ENCODE measurements around the gene ARMH4.

The ARMH4 gene

GRCh38 chr14:58152014-58152857 lies at the start of gene ARMH4:
ARMH4 (minus strand) TSS chr14:58152213; CDS start chr14:58139358, 12,855 bp downstream.
- DNase-seq, result peak; percentile 72

DNA sequence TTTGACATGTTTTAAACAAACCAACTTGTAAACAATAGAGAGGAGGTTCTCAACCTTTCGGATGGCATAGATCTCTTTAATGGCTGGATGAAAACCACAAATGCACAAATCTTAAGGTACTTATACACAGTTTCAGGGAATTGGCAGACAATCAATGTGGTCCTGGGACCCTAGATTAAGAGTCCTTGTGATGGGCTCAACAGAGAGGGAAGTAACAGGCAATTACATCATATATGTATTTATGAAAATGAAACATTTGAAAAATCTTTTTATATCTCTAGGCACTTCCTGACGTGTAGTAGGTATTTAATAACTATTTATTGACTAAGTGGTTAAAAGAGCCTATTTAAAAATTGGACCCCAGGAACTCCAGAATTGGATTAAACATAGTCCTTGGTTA lies 48.8 kb upstream of the ARMH4 start:
- DNase-seq, result no peak

- no peak for DNase-seq
Observed at GRCh38 chr14:58200480-58200841, 48.4 kb upstream of the ARMH4 start.

- peak; percentile 90 for DNase-seq
Observed at GRCh38 chr14:58199726-58200479, 47.9 kb upstream of the ARMH4 start, which contains the start of gene ACTR10. ACTR10 (plus strand) TSS chr14:58200149; CDS start chr14:58200218, 69 bp downstream.

GRCh38 chr14:58198086-58198485 lies 46.1 kb upstream of the ARMH4 start:
- DNase-seq, result peak; percentile 2

GRCh38 chr14:58196198-58196597 lies 44.2 kb upstream of the ARMH4 start:
- no peak for DNase-seq

DNA sequence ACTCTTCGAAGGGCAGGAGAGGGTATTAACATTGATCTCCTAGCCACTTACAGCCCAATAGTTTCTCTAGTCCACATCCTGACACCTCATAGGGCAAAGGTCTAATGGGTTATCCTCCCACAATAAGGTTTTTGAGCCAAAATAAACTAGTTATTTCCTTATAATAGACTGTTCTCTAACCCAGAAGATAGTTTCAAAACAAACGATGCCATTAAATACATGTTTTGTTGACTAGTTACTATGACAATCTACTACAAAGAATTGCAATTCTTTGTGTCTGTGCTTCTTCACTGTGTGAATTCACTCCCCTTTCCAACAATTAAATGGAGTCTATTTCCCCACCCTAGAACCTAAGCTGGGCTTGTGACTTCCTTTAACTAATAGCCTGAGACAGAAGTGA lies 41.5 kb upstream of the ARMH4 start:
- no peak for DNase-seq

GRCh38 chr14:58191763-58192601 lies 40.0 kb upstream of the ARMH4 start:
- DNase-seq, result no peak

DNA sequence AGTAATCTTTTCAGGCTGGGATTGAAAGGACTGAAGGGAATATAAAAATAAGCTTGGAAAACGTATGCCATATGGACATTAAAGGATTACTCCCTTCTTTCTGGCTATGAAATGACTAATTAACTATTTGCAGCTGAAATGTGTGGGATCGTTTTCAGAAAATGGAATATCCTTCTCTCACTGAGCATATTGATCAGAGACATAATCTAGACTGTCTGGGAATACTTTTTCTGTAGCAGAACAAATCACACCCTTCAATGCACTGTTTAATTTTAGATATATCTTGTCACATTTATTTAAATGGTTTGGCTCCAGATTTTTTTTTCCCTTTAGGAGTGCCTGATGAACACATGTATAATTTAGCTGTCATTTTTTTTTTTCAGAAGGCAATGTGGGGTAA lies 37.2 kb upstream of the ARMH4 start:
- DNase-seq, result no peak

- no peak for DNase-seq
Observed at GRCh38 chr14:58177125-58177524, 25.1 kb upstream of the ARMH4 start.

- DNase-seq, result peak; percentile 26
Observed at GRCh38 chr14:58171090-58171489, 19.1 kb upstream of the ARMH4 start.

DNA sequence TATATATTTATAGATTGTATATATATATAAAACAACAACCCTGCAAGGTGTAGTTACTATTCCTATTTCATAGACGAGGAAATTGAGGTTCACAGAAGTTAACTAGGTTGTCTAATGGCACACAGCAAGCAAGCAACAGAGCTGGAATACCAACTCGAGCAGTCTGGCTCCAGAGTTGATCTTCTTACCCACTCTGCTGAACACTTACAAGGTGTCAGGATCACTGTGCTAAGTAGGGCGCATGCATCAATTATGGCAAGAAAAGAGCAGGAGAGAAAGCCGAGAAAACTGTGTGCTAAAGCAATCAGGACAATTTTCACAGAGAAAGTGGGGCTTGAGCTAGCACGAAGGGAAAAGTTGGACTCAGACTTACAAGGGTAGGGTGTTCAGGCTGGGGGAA lies 15.9 kb upstream of the ARMH4 start:
- no peak for DNase-seq

GRCh38 chr14:58167057-58167456 lies 15.0 kb upstream of the ARMH4 start:
- no peak for DNase-seq

DNA sequence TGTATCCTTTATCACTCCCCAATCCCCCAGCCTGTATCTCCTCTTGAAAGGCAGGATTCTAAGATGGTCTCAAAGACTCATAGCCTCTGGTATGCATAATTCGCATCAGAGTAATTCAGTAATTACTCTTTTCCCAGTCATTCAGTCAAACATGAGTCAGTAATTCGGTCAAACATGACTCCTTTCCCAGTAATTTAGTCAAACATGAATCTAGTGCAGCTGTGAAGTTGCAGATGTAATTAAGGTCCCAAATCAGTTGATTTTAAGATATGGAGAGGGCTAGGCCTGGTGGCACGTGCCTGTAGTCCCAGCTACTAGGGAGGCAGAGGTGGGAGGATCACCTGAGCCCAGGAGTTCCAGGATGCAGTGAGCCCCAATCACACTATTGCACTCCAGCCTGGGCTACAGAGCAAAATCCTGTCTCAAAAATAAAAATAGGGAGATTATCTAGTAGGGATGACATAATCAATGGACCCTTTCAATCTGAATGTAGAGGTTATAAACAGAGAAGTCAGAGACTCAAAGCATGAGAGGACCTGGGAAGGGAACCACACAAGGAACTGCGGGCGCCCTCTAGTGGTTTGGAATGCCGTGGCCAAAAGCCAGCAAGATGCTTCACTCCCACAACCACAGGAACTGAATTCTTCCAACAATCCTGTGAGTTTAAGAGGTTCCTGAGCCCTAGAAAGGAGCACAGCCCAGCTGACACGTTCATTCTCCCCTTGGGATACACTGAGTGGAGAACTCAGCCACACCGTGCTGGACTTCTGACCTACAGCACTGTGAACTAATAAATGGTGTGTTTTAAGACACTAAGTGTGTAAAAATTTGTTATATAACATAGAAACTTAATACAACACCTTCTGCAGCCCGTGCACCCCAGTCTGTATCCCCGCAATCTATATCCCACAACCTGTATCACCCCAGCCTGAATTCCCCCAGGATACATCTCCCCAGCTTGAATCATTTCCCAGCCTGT lies 14.3 kb upstream of the ARMH4 start:
- peak; percentile 80 for DNase-seq

DNA sequence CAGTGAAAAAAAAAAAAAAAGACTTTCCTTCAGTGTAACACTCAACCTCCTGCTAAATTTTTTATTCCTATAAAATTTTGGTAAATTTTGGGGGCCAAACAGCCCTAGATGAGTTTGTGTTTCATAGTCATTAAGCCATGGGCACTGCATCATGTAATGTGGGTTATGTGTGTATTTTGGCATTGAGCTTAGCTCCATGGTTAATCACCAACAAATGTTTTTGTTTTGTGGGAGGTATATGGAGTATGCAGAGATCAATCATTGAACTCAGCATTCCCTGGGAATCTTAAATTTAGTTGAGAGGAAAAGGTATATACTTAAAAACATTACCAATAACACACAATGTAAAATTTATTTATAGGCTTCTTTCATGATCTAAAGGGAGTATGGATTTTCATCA lies 8.5 kb upstream of the ARMH4 start:
- DNase-seq, result no peak

DNA sequence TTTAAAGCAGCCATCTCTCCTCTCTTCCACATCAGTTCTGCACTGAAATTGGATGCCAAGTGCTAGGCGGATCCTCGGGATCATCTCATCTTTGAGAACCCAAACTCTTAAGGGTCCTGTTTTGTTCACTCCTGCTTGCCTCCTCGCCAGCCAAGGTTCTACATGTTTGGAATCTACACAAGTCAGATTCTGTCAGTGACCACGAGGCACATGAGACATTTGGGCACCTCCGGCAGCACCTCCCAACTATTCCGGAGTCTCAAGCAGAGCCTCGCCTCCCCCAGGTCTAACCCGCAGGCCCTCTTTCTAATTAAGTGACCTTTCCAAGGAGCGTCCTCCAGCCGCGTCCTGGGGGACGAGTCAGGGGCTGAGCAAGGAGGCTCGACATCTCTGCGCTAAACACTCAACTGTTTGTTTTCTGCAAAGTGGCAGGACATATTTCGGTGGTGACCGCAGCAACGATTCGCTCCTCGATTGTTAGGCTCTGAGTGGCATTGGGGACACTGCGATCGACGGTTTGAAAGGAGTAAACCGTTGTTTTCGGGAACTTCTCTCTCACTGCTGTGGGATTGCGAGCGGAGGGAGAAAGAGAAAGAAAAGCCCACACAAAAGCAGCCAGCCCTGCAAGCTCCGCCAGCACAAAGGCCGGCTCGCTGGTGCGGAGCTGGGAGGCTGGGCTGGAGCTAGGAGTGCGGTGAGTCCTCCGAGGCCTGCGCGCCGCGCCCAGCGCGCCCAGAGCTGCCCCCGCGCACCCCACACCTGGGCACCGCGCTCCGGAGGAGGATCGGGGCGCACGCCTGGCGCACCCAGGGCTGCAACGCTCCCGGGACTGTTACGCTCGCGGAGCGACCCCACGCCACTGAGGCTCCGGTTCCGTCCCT lies 640 bp downstream of the ARMH4 start:
- DNase-seq, result no peak

GRCh38 chr14:58150243-58150805 lies 1.7 kb downstream of the ARMH4 start:
- no peak for DNase-seq

GRCh38 chr14:58149196-58149595 lies 2.8 kb downstream of the ARMH4 start:
- no peak for DNase-seq

- no peak for DNase-seq
Observed at GRCh38 chr14:58146399-58146798, 5.6 kb downstream of the ARMH4 start.

DNA sequence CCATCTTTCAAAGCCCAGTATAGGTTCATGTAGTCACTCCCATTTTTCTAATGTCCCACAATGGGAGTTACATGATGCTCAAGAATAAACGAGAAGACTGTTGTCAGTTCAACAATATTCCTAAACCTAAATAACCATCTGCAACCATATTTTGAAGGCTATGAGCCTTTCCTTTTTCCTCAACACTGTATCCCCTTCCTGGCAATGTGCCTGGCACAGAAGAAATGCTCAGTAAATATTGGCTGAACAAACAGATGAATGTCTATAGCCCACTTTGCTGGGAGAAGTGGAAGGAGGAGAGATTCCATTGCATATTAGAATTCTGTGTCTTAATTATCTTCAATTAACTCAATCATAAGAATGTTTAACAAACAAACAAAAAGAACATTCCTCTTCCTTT lies 6.1 kb downstream of the ARMH4 start:
- no peak for DNase-seq

GRCh38 chr14:58143106-58143505 lies 8.9 kb downstream of the ARMH4 start:
- no peak for DNase-seq

Data from CD4-positive, alpha-beta T cell treated with Interleukin-17A for 4 hours (primary cell).